SHP77 (cell line): ENCODE measurements around the gene ZNF653.
"Not testable (repeated sequence)": the region's sequence is repeated elsewhere in the genome, so short reads cannot be mapped to it uniquely, and the experiment has no call there.

Experiments
- DNase-seq, 2 experiments: peaks; one replicate each; lab custom pipeline; 2025; lab: John Stamatoyannopoulos, UW

The ZNF653 gene

DNA sequence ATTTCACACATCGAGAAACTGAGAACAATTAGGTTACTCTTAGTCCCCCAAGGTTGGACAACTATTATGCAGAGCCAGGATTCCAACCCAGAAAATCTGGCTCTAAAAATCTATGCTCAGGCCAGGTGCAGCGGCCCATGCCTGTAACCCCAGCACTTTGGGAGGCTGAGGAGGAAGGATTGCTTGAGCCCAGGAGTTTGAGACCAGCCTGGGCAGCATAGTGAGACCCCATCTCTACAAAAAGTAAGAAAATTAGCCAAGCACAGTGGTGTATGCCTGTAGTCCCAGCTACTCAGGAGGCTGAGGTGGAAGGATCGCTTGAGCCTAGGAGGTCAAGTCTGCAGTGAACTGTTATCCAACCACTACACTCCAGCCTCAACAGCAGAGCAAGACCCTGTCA is 72.1 kb downstream of the ZNF653 start:
- not testable (repeated sequence) for DNase-seq
